HG02623 (cell line): ENCODE measurements around the gene INTS2.
"Not testable (repeated sequence)": the region's sequence is repeated elsewhere in the genome, so short reads cannot be mapped to it uniquely, and the experiment has no call there.

Source experiments
- ATAC-seq: cut with Tn5 transposase; IDR thresholded peaks from one replicate; pipeline ENCODE4 v1.9.1; 2021; ENCODE audit warnings: moderate library complexity; ENCODE audit not compliant: unreplicated experiment

Gene INTS2

GRCh38 chr17:61897548-61898180 is 30.1 kb downstream of the INTS2 start:
- no peak for ATAC-seq

- ATAC-seq: no peak
Observed at GRCh38 chr17:61895391-61895790, 32.4 kb downstream of the INTS2 start.

GRCh38 chr17:61894310-61894709 is 33.5 kb downstream of the INTS2 start:
- ATAC-seq: not testable (repeated sequence)

GRCh38 chr17:61887733-61888132 is 40.0 kb downstream of the INTS2 start:
- ATAC-seq: not testable (repeated sequence)

- ATAC-seq: not testable (repeated sequence)
Observed at GRCh38 chr17:61885865-61886264, 41.9 kb downstream of the INTS2 start.

- no peak for ATAC-seq
Observed at GRCh38 chr17:61884864-61885263, 42.9 kb downstream of the INTS2 start.

- no peak for ATAC-seq
Observed at GRCh38 chr17:61880589-61881102, 47.1 kb downstream of the INTS2 start.

GRCh38 chr17:61878984-61879612 is 48.7 kb downstream of the INTS2 start:
- no peak for ATAC-seq

- ATAC-seq: no peak
Observed at GRCh38 chr17:61878520-61878919, 49.3 kb downstream of the INTS2 start.

- ATAC-seq: no peak
Observed at GRCh38 chr17:61877837-61878236, 49.9 kb downstream of the INTS2 start.

GRCh38 chr17:61875804-61876203 is 52.0 kb downstream of the INTS2 start:
- ATAC-seq: no peak

GRCh38 chr17:61875285-61875684 is 52.5 kb downstream of the INTS2 start:
- ATAC-seq: no peak

GRCh38 chr17:61874075-61874474 is 53.7 kb downstream of the INTS2 start:
- no peak for ATAC-seq

GRCh38 chr17:61872099-61872498 is 55.7 kb downstream of the INTS2 start:
- no peak for ATAC-seq

GRCh38 chr17:61869138-61869537 is 58.6 kb downstream of the INTS2 start:
- ATAC-seq: no peak

GRCh38 chr17:61868074-61868473 is 59.7 kb downstream of the INTS2 start:
- no peak for ATAC-seq

- no peak for ATAC-seq
Observed at GRCh38 chr17:61867033-61867432, 60.7 kb downstream of the INTS2 start.

- peak; percentile 2 for ATAC-seq
Observed at GRCh38 chr17:61863801-61864126, 64.0 kb downstream of the INTS2 start.

GRCh38 chr17:61862975-61863800 is 64.6 kb downstream of the INTS2 start, which contains the start of gene BRIP1:
Gene BRIP1, minus strand, starts transcription at chr17:61863528. Its CDS starts 1,989 bp downstream, at chr17:61861539.
- ATAC-seq: peak; percentile 95

- no peak for ATAC-seq
Observed at GRCh38 chr17:61862105-61862574, 65.6 kb downstream of the INTS2 start.

GRCh38 chr17:61860397-61860796 is 67.4 kb downstream of the INTS2 start:
- not testable (repeated sequence) for ATAC-seq

GRCh38 chr17:61856035-61856434 is 71.7 kb downstream of the INTS2 start:
- ATAC-seq: no peak
